Thoracic aorta (tissue), 2 donors: Measurements from ENCODE around the gene C9orf85. TPM values are rescaled to one million over a fixed set of nuclear protein-coding genes. Genes with fewer than 3 reads are reported as not detected.
"Not testable (repeated sequence)": the region's sequence is repeated elsewhere in the genome, so short reads cannot be mapped to it uniquely, and the experiment has no call there.

Experiments used
- ATAC-seq: fragments of 150-250 bp; one replicate; pipeline ENCODE4 v1.8.0; 2017; ENCODE audit warnings: low read depth; ENCODE audit not compliant: insufficient number of reproducible peaks, low FRiP score
- DNase-seq: peaks from one replicate; pipeline ENCODE4 v3.0.0-alpha.2; 2020; ENCODE audit warnings: low spot score
- H3K27ac ChIP-seq, 2 donors: fragments of 200-600 bp; sonication (generic); 1 replicate in 1 of 2; 2 replicates in 1 of 2; pipeline ENCODE4 v1.5.1; 2016; ENCODE audit warnings: mild to moderate bottlenecking in 2 of 2, moderate library complexity in 2 of 2
- H3K27me3 ChIP-seq: fragments of 200-600 bp; sonication (generic); replicated peaks from 2 replicates; pipeline ENCODE4 v1.6.0; 2016; ENCODE audit warnings: mild to moderate bottlenecking; ENCODE audit not compliant: insufficient read depth
- H3K36me3 ChIP-seq: fragments of 200-600 bp; sonication (generic); one replicate; pipeline ENCODE4 v1.5.1; 2016
- H3K4me1 ChIP-seq, 2 donors: fragments of 200-600 bp; sonication (generic); 1 replicate in 1 of 2; 2 replicates in 1 of 2; pipeline versions ENCODE4 v1.5.1 to v1.6.0; 2016; ENCODE audit warnings: low read depth in 2 of 2, mild to moderate bottlenecking in 1 of 2; ENCODE audit not compliant: control insufficient read depth in 1 of 2
- H3K4me3 ChIP-seq: fragments of 200-600 bp; sonication (generic); 2 replicates; pipeline ENCODE4 v1.5.1; 2016; ENCODE audit warnings: mild to moderate bottlenecking
- H3K9me3 ChIP-seq: fragments of 200-600 bp; sonication (generic); 2 replicates; pipeline ENCODE4 v1.5.1; 2016
- total RNA-seq, 2 donors: library from RNA; depleted of rRNA; stranded (reverse); fragments of >200 nt; gene quantifications; one replicate each; pipeline versions ENCODE4 v1.1.0 to v1.2.3, GENCODE V29; 2016
- TF ChIP-seq, protein P1 (sequence below): fragments of 200-600 bp; sonication (generic); IDR thresholded peaks from one replicate; pipeline ENCODE4 v1.5.1; 2019; ENCODE audit warnings: antibody characterized with exemption

Gene C9orf85
- total RNA-seq, 2 donors from 2014 or later: 8.4 to 14.7 TPM

- Histone ChIP-seq H3K4me1 (peaks cover 29 to 40% of the 10 kb centered on the region in 2 donors), H3K36me3 (no peaks in the 10 kb centered on the region), H3K4me3 (no peak overlapping the region), H3K27me3 (no peaks in the 10 kb centered on the region), H3K9me3 (no peaks in the 10 kb centered on the region), H3K27ac (no peak overlapping the region)
- TF ChIP-seq, protein P1, sequence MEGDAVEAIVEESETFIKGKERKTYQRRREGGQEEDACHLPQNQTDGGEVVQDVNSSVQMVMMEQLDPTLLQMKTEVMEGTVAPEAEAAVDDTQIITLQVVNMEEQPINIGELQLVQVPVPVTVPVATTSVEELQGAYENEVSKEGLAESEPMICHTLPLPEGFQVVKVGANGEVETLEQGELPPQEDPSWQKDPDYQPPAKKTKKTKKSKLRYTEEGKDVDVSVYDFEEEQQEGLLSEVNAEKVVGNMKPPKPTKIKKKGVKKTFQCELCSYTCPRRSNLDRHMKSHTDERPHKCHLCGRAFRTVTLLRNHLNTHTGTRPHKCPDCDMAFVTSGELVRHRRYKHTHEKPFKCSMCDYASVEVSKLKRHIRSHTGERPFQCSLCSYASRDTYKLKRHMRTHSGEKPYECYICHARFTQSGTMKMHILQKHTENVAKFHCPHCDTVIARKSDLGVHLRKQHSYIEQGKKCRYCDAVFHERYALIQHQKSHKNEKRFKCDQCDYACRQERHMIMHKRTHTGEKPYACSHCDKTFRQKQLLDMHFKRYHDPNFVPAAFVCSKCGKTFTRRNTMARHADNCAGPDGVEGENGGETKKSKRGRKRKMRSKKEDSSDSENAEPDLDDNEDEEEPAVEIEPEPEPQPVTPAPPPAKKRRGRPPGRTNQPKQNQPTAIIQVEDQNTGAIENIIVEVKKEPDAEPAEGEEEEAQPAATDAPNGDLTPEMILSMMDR: no peak
- no peak for ATAC-seq
- no peak for DNase-seq
Measured at GRCh38 chr9:71941060-71941568, 29.7 kb downstream of the C9orf85 start.

DNA sequence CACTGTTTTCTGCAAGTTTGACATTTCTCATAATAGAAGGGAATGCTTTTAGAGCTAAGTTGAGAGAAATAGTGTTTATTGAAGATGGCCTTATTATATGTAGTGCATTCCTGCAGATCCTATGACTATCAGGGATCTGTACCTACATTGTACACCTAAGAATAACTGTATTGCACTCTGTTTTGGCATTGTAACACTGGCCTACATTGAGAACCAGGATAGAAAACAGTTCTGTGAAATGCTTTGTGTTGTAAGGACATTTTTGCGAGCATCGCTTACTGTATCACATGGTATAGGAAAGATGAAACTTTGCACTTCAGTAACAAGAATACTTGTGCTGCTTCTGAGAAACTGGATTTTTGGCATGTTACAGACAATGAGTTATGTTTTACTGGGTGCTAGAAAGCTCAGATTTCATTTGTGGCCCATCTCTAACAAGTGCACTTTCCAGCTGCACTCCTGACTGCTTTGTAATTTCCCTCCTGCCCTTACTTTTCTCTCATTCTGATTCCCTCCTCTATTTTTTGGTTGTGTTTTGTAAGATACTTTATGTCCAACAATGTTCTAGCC, 30.6 kb downstream of the C9orf85 start:
- no peak for ATAC-seq
- no peaks in the 10 kb centered on the region for H3K27me3 ChIP-seq
- TF ChIP-seq, protein P1: no peak
- no peak for DNase-seq
- no peaks in the 10 kb centered on the region for H3K36me3 ChIP-seq
- no peak overlapping the region for H3K4me3 ChIP-seq
- H3K27ac ChIP-seq: peak overlapping the region in 1 of 2 donors; percentile 15
- peaks cover 29 to 33% of the 10 kb centered on the region in 2 donors for H3K4me1 ChIP-seq
- no peaks in the 10 kb centered on the region for H3K9me3 ChIP-seq

GRCh38 chr9:71944754-71945375, 33.4 kb downstream of the C9orf85 start:
- Histone ChIP-seq H3K4me3 (no peak overlapping the region), H3K27me3 (no peaks in the 10 kb centered on the region), H3K4me1 (peaks cover 20 to 29% of the 10 kb centered on the region in 2 donors), H3K9me3 (no peaks in the 10 kb centered on the region), H3K27ac (no peak overlapping the region), H3K36me3 (peaks cover 4% of the 10 kb centered on the region)
- DNase-seq (no peak), ATAC-seq (no peak)
- TF ChIP-seq, protein P1: no peak

- not testable (repeated sequence) for DNase-seq, ATAC-seq, H3K4me3 ChIP-seq, H3K27me3 ChIP-seq, H3K36me3 ChIP-seq, H3K27ac ChIP-seq, H3K9me3 ChIP-seq
- peaks cover 0 to 13% of the 10 kb centered on the region in 2 donors for H3K4me1 ChIP-seq
Measured at GRCh38 chr9:71954652-71955051, 43.2 kb downstream of the C9orf85 start.

- Histone ChIP-seq H3K4me3 (no peak overlapping the region), H3K9me3 (no peaks in the 10 kb centered on the region), H3K27ac (no peak overlapping the region), H3K36me3 (peaks cover 5% of the 10 kb centered on the region), H3K4me1 (peaks cover 0 to 13% of the 10 kb centered on the region in 2 donors), H3K27me3 (no peaks in the 10 kb centered on the region)
- ATAC-seq (no peak), DNase-seq (no peak)
- TF ChIP-seq, protein P1: no peak
Measured at GRCh38 chr9:71955300-71955915, 44.0 kb downstream of the C9orf85 start.
